H1 (cell line): ENCODE measurements around the gene RGS4. TPM values are rescaled to one million over a fixed set of nuclear protein-coding genes. Genes with fewer than 3 reads are reported as not detected.

Experiments
- CTCF ChIA-PET: fragments of 300-600 bp; sonication (Branson Sonifier 250); formaldehyde crosslinking; loops from one replicate; lab custom pipeline; 2021; ENCODE audit not compliant: partially characterized antibody; lab: Charles Lee
- POLR2A ChIA-PET: fragments of 300-600 bp; sonication (Branson Sonifier 250); formaldehyde crosslinking; loops from one replicate; lab custom pipeline; 2021; ENCODE audit warnings: inconsistent platforms; ENCODE audit not compliant: partially characterized antibody; lab: Charles Lee
- DNase-seq, 2 experiments: peaks; one replicate each; pipeline versions ENCODE4 v3.0.0 to v3.0.0-alpha.2; 2010 to 2022; ENCODE audit warnings: low spot score in 2 of 2, low read depth in 1 of 2, mixed read lengths in 1 of 2
- FAIRE-seq: peaks from 2 replicates; lab custom pipeline; 2011; peaks lifted over from hg19 to GRCh38; lab: Jason Lieb, UNC
- H2AFZ ChIP-seq: 2 replicates; pipeline ENCODE4 v1.8.1; 2012; ENCODE audit warnings: low read length, inconsistent platforms
- H2AK5ac ChIP-seq: 2 replicates; pipeline ENCODE4 v1.6.1; 2013; ENCODE audit warnings: low read depth, low read length
- H2BK120ac ChIP-seq: replicated peaks from 2 replicates; pipeline ENCODE3; 2013; ENCODE audit warnings: low read depth, low read length, inconsistent platforms
- H2BK12ac ChIP-seq: 2 replicates; pipeline ENCODE4 v1.6.1; 2013; ENCODE audit warnings: low read depth, low read length
- H2BK15ac ChIP-seq: 2 replicates; pipeline ENCODE4 v1.6.1; 2013; ENCODE audit warnings: low read length
- H2BK20ac ChIP-seq: 2 replicates; pipeline ENCODE4 v1.6.1; 2013; ENCODE audit warnings: low read length
- H2BK5ac ChIP-seq: 2 replicates; pipeline ENCODE4 v1.6.1; 2013; ENCODE audit warnings: low read depth, low read length
- H3K14ac ChIP-seq: 2 replicates; pipeline ENCODE4 v1.6.1; 2013; ENCODE audit warnings: inconsistent platforms; ENCODE audit not compliant: insufficient read length
- H3K18ac ChIP-seq: 2 replicates; pipeline ENCODE4 v1.6.1; 2013; ENCODE audit warnings: low read length; ENCODE audit errors: extremely low read depth
- H3K23ac ChIP-seq: 2 replicates; pipeline ENCODE4 v1.6.1; 2013; ENCODE audit warnings: inconsistent platforms; ENCODE audit not compliant: insufficient read length
- H3K23me2 ChIP-seq: 2 replicates; pipeline ENCODE4 v1.6.1; 2013; ENCODE audit warnings: low read depth, low read length
- H3K27ac ChIP-seq: 2 replicates; pipeline ENCODE4 v1.6.1; 2011; ENCODE audit warnings: low read depth, low read length, inconsistent platforms
- H3K27me3 ChIP-seq, 4 experiments: replicated peaks in 1 of 4; 1 replicate in 1 of 4; 2 replicates in 3 of 4; pipeline versions ENCODE4 v1.6.1 to v1.8.1; 2011 to 2013; ENCODE audit warnings: low read length in 3 of 4, mild to moderate bottlenecking in 3 of 4, inconsistent platforms in 2 of 4, mixed read lengths in 2 of 4, moderate library complexity in 1 of 4; ENCODE audit not compliant: control insufficient read depth in 3 of 4, insufficient read depth in 3 of 4; ENCODE audit errors: extremely low read depth in 1 of 4
- H3K36me3 ChIP-seq, 4 experiments: 2 replicates each; pipeline versions ENCODE4 v1.6.1 to v1.8.1; 2011 to 2013; ENCODE audit warnings: mild to moderate bottlenecking in 4 of 4, low read length in 3 of 4, moderate library complexity in 2 of 4, control low read depth in 1 of 4, inconsistent platforms in 1 of 4; ENCODE audit not compliant: insufficient read depth in 4 of 4, control insufficient read depth in 2 of 4
- H3K4ac ChIP-seq: replicated peaks from 2 replicates; pipeline ENCODE3; 2013; ENCODE audit warnings: low read length, low read depth, mixed read lengths, inconsistent platforms; ENCODE audit not compliant: insufficient read length
- H3K4me1 ChIP-seq, 4 experiments: replicated peaks in 1 of 4; 1 replicate in 1 of 4; 2 replicates in 3 of 4; pipeline versions ENCODE4 v1.6.1 to v1.8.1; 2011 to 2013; ENCODE audit warnings: low read length in 3 of 4, inconsistent platforms in 2 of 4, mixed read lengths in 1 of 4; ENCODE audit not compliant: insufficient read depth in 4 of 4, control insufficient read depth in 3 of 4
- H3K4me2 ChIP-seq, 2 experiments: 2 replicates each; pipeline versions ENCODE4 v1.6.1 to v1.8.1; 2011 to 2013; ENCODE audit warnings: low read depth in 2 of 2, low read length in 2 of 2, control low read depth in 1 of 2, inconsistent platforms in 1 of 2, mild to moderate bottlenecking in 1 of 2; ENCODE audit not compliant: insufficient read depth in 1 of 2
- H3K4me3 ChIP-seq, 4 experiments: fragments of 200-600, 300-600 bp in 1 of 4; sonication (generic), shearing (Covaris generic), sonication (Bioruptor Twin) in 1 of 4; 2 replicates each; pipeline versions ENCODE4 v1.5.1 to v1.8.1; 2011 to 2016; ENCODE audit warnings: low read length in 4 of 4, low read depth in 3 of 4, control low read depth in 2 of 4, inconsistent platforms in 2 of 4, mild to moderate bottlenecking in 2 of 4, mixed read lengths in 1 of 4, moderate library complexity in 1 of 4; ENCODE audit not compliant: insufficient read depth in 2 of 4; ENCODE audit errors: extremely low read depth in 1 of 4
- H3K56ac ChIP-seq: replicated peaks from 2 replicates; pipeline ENCODE3; 2013; ENCODE audit warnings: low read depth, mild to moderate bottlenecking, mixed read lengths, low read length, inconsistent platforms; ENCODE audit not compliant: insufficient read length
- H3K79me1 ChIP-seq: 2 replicates; pipeline ENCODE4 v1.6.1; 2013; ENCODE audit warnings: low read depth, low read length, control low read depth
- H3K79me2 ChIP-seq, 2 experiments: 2 replicates each; pipeline versions ENCODE4 v1.6.1 to v1.8.1; 2012 to 2013; ENCODE audit warnings: low read length in 2 of 2, mild to moderate bottlenecking in 2 of 2, inconsistent platforms in 1 of 2; ENCODE audit not compliant: insufficient read depth in 2 of 2, control insufficient read depth in 1 of 2
- H3K9ac ChIP-seq, 4 experiments: replicated peaks in 1 of 4; 1 replicate in 1 of 4; 2 replicates in 3 of 4; pipeline versions ENCODE4 v1.6.1 to v1.8.1; 2011 to 2013; ENCODE audit warnings: low read depth in 3 of 4, low read length in 3 of 4, control low read depth in 2 of 4, mild to moderate bottlenecking in 2 of 4, moderate library complexity in 2 of 4, inconsistent platforms in 1 of 4; ENCODE audit errors: extremely low read depth in 1 of 4
- H3K9me3 ChIP-seq, 2 experiments: 2 replicates each; pipeline versions ENCODE4 v1.6.1 to v1.8.1; 2012 to 2013; ENCODE audit warnings: mild to moderate bottlenecking in 2 of 2, moderate library complexity in 2 of 2, control low read depth in 1 of 2, inconsistent platforms in 1 of 2, low read depth in 1 of 2, low read length in 1 of 2, mixed read lengths in 1 of 2; ENCODE audit not compliant: insufficient read depth in 2 of 2
- H4K20me1 ChIP-seq, 2 experiments: replicated peaks in 1 of 2; 2 replicates each; pipeline versions ENCODE3 to v1.8.1; 2011 to 2013; ENCODE audit warnings: inconsistent platforms in 2 of 2, low read length in 2 of 2, mild to moderate bottlenecking in 1 of 2; ENCODE audit not compliant: insufficient read depth in 2 of 2, control insufficient read depth in 1 of 2
- H4K5ac ChIP-seq: 2 replicates; pipeline ENCODE4 v1.6.1; 2013; ENCODE audit warnings: low read length, low read depth, mixed read lengths, inconsistent platforms; ENCODE audit not compliant: insufficient read length
- H4K8ac ChIP-seq: 2 replicates; pipeline ENCODE4 v1.8.0; 2013; ENCODE audit warnings: mild to moderate bottlenecking, moderate library complexity, low read length, inconsistent platforms; ENCODE audit not compliant: insufficient read depth; ENCODE audit errors: extremely low read depth
- H4K91ac ChIP-seq: replicated peaks from 2 replicates; pipeline ENCODE3; 2013; ENCODE audit warnings: low read length, mixed read lengths, inconsistent platforms; ENCODE audit not compliant: insufficient read length
- CBX8 ChIP-seq: fragments of 300-800, 300-1000 bp; sonication (generic); IDR thresholded peaks from 2 replicates; pipeline ENCODE4 v1.7.1; 2016; ENCODE audit warnings: low read depth, low read length, borderline replicate concordance
- CHD2 ChIP-seq: IDR thresholded peaks from 2 replicates; pipeline ENCODE4 v1.6.1; 2012; ENCODE audit warnings: low read length, improper control_type of control experiment
- JUN ChIP-seq: IDR thresholded peaks from 2 replicates; pipeline ENCODE4 v1.6.1; 2011; ENCODE audit warnings: low read depth, mild to moderate bottlenecking, improper control_type of control experiment, low read length
- RAD21 ChIP-seq, 2 experiments: IDR thresholded peaks in 1 of 2; conservative IDR thresholded peaks in 1 of 2; 2 replicates each; pipeline ENCODE4 v1.6.1; 2011; ENCODE audit warnings: low read depth in 2 of 2, low read length in 2 of 2, improper control_type of control experiment in 1 of 2, inconsistent platforms in 1 of 2, mild to moderate bottlenecking in 1 of 2, moderate library complexity in 1 of 2
- WGBS, 2 experiments: shearing (Covaris generic) in 1 of 2; methylation state at CpG; one replicate each; pipeline versions ENCODE4 v1.1.6 to v1.1.7; 2013 to 2015; ENCODE audit warnings: low lambda C conversion rate in 2 of 2, mixed read lengths in 2 of 2, inconsistent platforms in 1 of 2, low coverage in 1 of 2, missing lambda C conversion rate in 1 of 2; ENCODE audit not compliant: insufficient replicate concordance in 2 of 2, insufficient coverage in 1 of 2, insufficient read length in 1 of 2; ENCODE audit errors: extremely low coverage in 1 of 2, missing lambda C conversion rate in 1 of 2; 5-methylcytosine and 5-hydroxymethylcytosine counted together
- polyA plus RNA-seq, 7 experiments: library from polyadenylated mRNA; depleted of rRNA in 3 of 7; stranded (reverse) in 5 of 7; unstranded in 2 of 7; fragments of >200 nt in 5 of 7; fragments of 200-250 nt in 2 of 7; gene quantifications; 1 replicate in 5 of 7; 2 replicates in 1 of 7; 4 replicates in 1 of 7; pipeline versions ENCODE4 v1.2.1 to v1.2.3, GENCODE V29; 2011 to 2013; ENCODE audit warnings: missing spikeins in 2 of 7, mixed read lengths in 2 of 7
- total RNA-seq: library from RNA; stranded (reverse); fragmentation: NEBNext Ultra II Directional; extraction: Animal tissue kit (Norgen Biotek cat#: 25700); gene quantifications from 2 replicates; pipeline ENCODE4 v1.2.1, GENCODE V29; 2021

The RGS4 gene
- total and polyA plus RNA-seq, 2 of the 8 experiments (the other 6 are each of a cell fraction or from before 2014, with no cell fraction given), result 0.26 to 0.74 TPM

- Histone ChIP-seq H2BK120ac (no peak overlapping the region), H3K4me3 (no peak overlapping the region), H2AFZ (no peak overlapping the region), H3K36me3 (no peaks in the 10 kb centered on the region), H4K20me1 (no peaks in the 10 kb centered on the region), H3K4me1 (no peaks in the 10 kb centered on the region), H3K23ac (no peak overlapping the region), H3K9ac (no peak overlapping the region), H4K8ac (no peak overlapping the region), H3K4me2 (no peak overlapping the region), H3K56ac (no peak overlapping the region), H3K14ac (no peak overlapping the region), H2BK15ac (no peak overlapping the region), H3K18ac (no peak overlapping the region), H2AK5ac (no peak overlapping the region), H3K27ac (no peak overlapping the region), H2BK20ac (no peak overlapping the region), H3K4ac (no peak overlapping the region), H3K27me3 (no peaks in the 10 kb centered on the region), H4K5ac (no peak overlapping the region), H3K9me3 (no peaks in the 10 kb centered on the region), H2BK5ac (no peak overlapping the region), H4K91ac (no peak overlapping the region), H3K79me1 (no peaks in the 10 kb centered on the region), H2BK12ac (no peak overlapping the region), H3K79me2 (no peaks in the 10 kb centered on the region), H3K23me2 (no peaks in the 10 kb centered on the region)
- FAIRE-seq, result no peak
- CTCF ChIA-PET, result interaction anchor here (0.6 to 0.9 kb wide), 3 partner anchors 33 to 224 kb away, joined by 3 to 4 read pairs (median 3); no protein-coding TSS in a partner anchor
- DNase-seq, result no peak
- POLR2A ChIA-PET, result no interaction called here
- no peak for TF ChIP-seq CBX8
- no peak for TF ChIP-seq JUN
- TF ChIP-seq CHD2, result no peak
- no peak for TF ChIP-seq RAD21 (IDR thresholded peaks at IDR 0.05 in 1 of 2, conservative IDR thresholded peaks at IDR 0.05 in 1 of 2; ENCODE audit: low read depth in 2 of 2, low read length in 2 of 2)
- WGBS, 2 experiments, result 93% methylated on average over 1 of the region's 1 CpG; no CpG with 5 or more reads in 1 of the 2 experiments
These were observed 33.4 kb downstream of the RGS4 start for GRCh38 chr1:163102590-163102989.
